Body of pancreas (tissue), 4 donors: Measurements from ENCODE around the gene CTTN. TPM values are rescaled to one million over a fixed set of nuclear protein-coding genes. Genes with fewer than 3 reads are reported as not detected.

ENCODE experiments used
- ATAC-seq: fragments of 150-250 bp; one replicate; pipeline ENCODE4 v1.9.1; 2016
- DNase-seq, 4 donors: peaks; one replicate each; pipeline ENCODE4 v3.0.0-alpha.2; 2019
- H3K27ac ChIP-seq, 4 donors: fragments of 200-600 bp; sonication (generic); 1 replicate in 3 of 4; 2 replicates in 1 of 4; pipeline versions ENCODE4 v1.5.1 to v1.6.1; 2016 to 2019; ENCODE audit warnings: mild to moderate bottlenecking in 1 of 4, mixed read lengths in 1 of 4, moderate library complexity in 1 of 4
- H3K27me3 ChIP-seq, 2 donors: fragments of 200-600 bp; sonication (generic); one replicate each; pipeline ENCODE4 v1.6.0; 2016; ENCODE audit warnings: mild to moderate bottlenecking in 1 of 2
- H3K36me3 ChIP-seq, 2 donors: fragments of 200-600 bp; sonication (generic); replicated peaks in 1 of 2; 2 replicates each; pipeline ENCODE4 v1.5.1; 2016; ENCODE audit warnings: low read depth in 2 of 2; ENCODE audit not compliant: insufficient read depth in 1 of 2
- H3K4me1 ChIP-seq: fragments of 200-600 bp; sonication (generic); one replicate; pipeline ENCODE4 v1.6.0; 2016
- H3K4me3 ChIP-seq, 2 donors: fragments of 200-600 bp; sonication (generic); 1 replicate in 1 of 2; 2 replicates in 1 of 2; pipeline ENCODE4 v1.5.1; 2016 to 2019
- H3K9me3 ChIP-seq, 3 donors: fragments of 200-600 bp; sonication (generic); 1 replicate in 2 of 3; 2 replicates in 1 of 3; pipeline ENCODE4 v1.5.1; 2016
- POLR2A ChIP-seq, 3 donors: fragments of 450-650 bp; IDR thresholded peaks; one replicate each; pipeline ENCODE4 v1.6.1; 2016; ENCODE audit warnings: antibody characterized with exemption in 3 of 3, mild to moderate bottlenecking in 2 of 3
- WGBS, 2 donors: methylation state at CpG; one replicate each; pipeline ENCODE4 v1.1.5; 2017; 5-methylcytosine and 5-hydroxymethylcytosine counted together
- intact Hi-C: fragments of 100-400 bp; cut with DNase I; formaldehyde crosslinking; loops from one replicate; pipeline ENCODE4 v1.15.1; 2023
- total RNA-seq, 2 donors: library from RNA; depleted of rRNA; stranded (reverse); fragments of >200 nt; gene quantifications; one replicate each; pipeline ENCODE4 v1.1.0, GENCODE V29; 2016
- TF ChIP-seq, protein P1 (sequence below), 7 experiments: fragments of 450-650 bp in 4 of 7; fragments of 200-600 bp in 3 of 7; sonication (generic) in 3 of 7; IDR thresholded peaks; one replicate each; pipeline ENCODE4 v1.5.1; 2016 to 2019; ENCODE audit warnings: antibody characterized with exemption in 7 of 7

CTTN gene
- total RNA-seq, 2 donors from 2014 or later, result 126 to 197 TPM

- Histone ChIP-seq H3K36me3 (peaks cover 16 to 18% of the 10 kb centered on the region in 2 donors), H3K4me1 (no peaks in the 10 kb centered on the region), H3K27ac (no peak overlapping the region), H3K9me3 (no peaks in the 10 kb centered on the region), H3K27me3 (no peaks in the 10 kb centered on the region), H3K4me3 (no peak overlapping the region)
- WGBS, 2 donors, result 89 to 94% methylated on average over 11 to 12 of the region's 12 CpGs
- no peak for DNase-seq
- intact Hi-C loops, result no loop called here
- TF ChIP-seq, protein P1, sequence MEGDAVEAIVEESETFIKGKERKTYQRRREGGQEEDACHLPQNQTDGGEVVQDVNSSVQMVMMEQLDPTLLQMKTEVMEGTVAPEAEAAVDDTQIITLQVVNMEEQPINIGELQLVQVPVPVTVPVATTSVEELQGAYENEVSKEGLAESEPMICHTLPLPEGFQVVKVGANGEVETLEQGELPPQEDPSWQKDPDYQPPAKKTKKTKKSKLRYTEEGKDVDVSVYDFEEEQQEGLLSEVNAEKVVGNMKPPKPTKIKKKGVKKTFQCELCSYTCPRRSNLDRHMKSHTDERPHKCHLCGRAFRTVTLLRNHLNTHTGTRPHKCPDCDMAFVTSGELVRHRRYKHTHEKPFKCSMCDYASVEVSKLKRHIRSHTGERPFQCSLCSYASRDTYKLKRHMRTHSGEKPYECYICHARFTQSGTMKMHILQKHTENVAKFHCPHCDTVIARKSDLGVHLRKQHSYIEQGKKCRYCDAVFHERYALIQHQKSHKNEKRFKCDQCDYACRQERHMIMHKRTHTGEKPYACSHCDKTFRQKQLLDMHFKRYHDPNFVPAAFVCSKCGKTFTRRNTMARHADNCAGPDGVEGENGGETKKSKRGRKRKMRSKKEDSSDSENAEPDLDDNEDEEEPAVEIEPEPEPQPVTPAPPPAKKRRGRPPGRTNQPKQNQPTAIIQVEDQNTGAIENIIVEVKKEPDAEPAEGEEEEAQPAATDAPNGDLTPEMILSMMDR (IDR thresholded peaks at IDR 0.05), result no peak
- TF ChIP-seq POLR2A (IDR thresholded peaks at IDR 0.05), result no peak
- no peak for ATAC-seq
Measured at GRCh38 chr11:70376621-70377020, 21.7 kb upstream of the CTTN start.

DNA sequence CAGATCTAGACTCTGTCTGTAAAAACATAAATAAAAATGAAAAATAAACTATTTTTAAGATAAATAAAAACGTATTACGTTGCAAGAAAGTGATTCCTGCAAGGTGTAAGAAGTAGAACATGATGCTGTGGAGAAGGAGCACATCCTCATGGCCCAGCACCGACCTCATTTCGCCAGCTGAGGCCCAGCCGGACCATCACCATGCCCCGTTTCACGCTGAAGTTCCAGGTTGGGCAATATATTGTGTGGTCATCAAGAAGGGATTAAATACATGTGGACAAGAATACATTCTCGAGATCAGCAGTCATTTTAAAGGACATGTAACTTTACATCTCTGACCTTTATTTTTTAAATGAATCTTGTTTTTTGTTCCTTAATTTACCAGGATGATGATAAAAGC is 20.7 kb upstream of the CTTN start:
- Histone ChIP-seq H3K4me1 (no peaks in the 10 kb centered on the region), H3K9me3 (no peaks in the 10 kb centered on the region), H3K27ac (no peak overlapping the region), H3K4me3 (no peak overlapping the region), H3K27me3 (no peaks in the 10 kb centered on the region), H3K36me3 (peaks cover 16% of the 10 kb centered on the region in 2 donors)
- DNase-seq (no peak), ATAC-seq (no peak)
- WGBS, 2 donors, result 91 to 93% methylated on average over 8 of the region's 8 CpGs
- no peak for TF ChIP-seq POLR2A (IDR thresholded peaks at IDR 0.05)
- TF ChIP-seq, protein P1 (IDR thresholded peaks at IDR 0.05), result no peak
- intact Hi-C loops, result no loop called here

DNA sequence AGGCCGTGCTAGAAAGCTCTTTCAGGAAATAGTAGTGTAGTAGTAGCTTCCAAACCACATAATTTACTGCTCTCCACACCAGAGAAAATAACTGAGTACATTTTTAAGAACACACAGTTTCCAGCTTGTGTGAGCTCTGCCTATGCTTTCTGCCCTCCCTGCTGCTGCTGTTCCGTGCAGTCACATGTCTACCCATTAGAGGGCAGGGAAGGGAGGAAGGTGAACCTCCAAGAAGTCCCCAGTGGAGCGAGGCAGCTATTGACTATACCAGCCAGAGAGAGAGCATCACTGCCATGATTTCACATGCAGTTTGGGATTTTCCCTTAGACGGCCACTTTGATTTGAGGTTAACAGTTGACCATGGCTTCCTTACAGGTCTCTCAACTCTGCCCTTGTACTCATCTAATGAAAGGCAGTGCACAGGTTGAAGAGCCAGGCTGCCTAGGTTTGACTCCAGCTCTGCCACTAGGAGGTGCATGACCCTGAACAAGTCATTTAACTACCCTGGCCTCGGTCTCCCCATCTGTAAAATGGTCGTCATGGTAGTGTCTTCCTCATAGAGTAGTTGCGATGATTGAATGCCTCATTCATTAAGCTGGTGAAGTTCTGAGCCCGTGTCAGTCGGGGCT is 19.7 kb upstream of the CTTN start:
- WGBS, 2 donors, result 82 to 95% methylated on average over 9 of the region's 9 CpGs
- H3K36me3 ChIP-seq, result peaks cover 10 to 13% of the 10 kb centered on the region in 2 donors
- intact Hi-C loops, result no loop called here
- no peaks in the 10 kb centered on the region for H3K9me3 ChIP-seq
- DNase-seq, result no peak
- H3K27me3 ChIP-seq, result no peaks in the 10 kb centered on the region
- H3K4me1 ChIP-seq, result no peaks in the 10 kb centered on the region
- TF ChIP-seq, protein P1 (IDR thresholded peaks at IDR 0.05), result no peak
- TF ChIP-seq POLR2A (IDR thresholded peaks at IDR 0.05), result no peak
- H3K27ac ChIP-seq, result no peak overlapping the region
- H3K4me3 ChIP-seq, result no peak overlapping the region
- no peak for ATAC-seq

DNA sequence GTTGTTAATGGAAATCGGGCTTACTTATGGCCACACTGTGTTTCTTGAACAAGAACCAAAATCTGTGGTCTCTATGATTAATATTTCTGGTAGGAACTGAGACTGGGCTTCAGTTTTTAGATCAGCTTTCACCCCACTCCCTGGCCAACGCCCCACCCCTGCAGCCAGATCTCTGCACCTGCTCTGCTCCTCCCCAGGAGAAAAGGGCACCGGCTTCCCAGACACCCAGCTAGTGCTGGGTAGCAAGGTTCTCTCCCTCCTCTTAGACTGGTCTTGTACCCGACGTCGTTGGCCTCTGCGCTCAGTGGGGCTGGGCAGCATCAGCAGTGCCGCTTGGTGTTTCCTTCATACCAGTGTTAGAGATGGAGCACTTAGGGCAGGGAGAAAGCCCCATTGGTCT is 17.0 kb upstream of the CTTN start:
- H3K36me3 ChIP-seq, result peaks cover 10 to 13% of the 10 kb centered on the region in 2 donors

More for the DNA sequence above, 17.0 kb upstream of the CTTN start:
- DNase-seq (no peak), ATAC-seq (no peak)
- intact Hi-C loops, result no loop called here
- Histone ChIP-seq H3K27ac (no peak overlapping the region), H3K4me3 (no peak overlapping the region), H3K27me3 (no peaks in the 10 kb centered on the region), H3K9me3 (no peaks in the 10 kb centered on the region), H3K4me1 (no peaks in the 10 kb centered on the region)
- 90 to 92% methylated on average over 6 to 8 of the region's 8 CpGs for WGBS, 2 donors
- TF ChIP-seq, protein P1 (IDR thresholded peaks at IDR 0.05), result no peak
- no peak for TF ChIP-seq POLR2A (IDR thresholded peaks at IDR 0.05)
